WTC11 (cell line): ENCODE measurements around the gene DENND4A.

Source experiments
- ELF4 ChIP-seq: sonication (generic); formaldehyde crosslinking; IDR thresholded peaks from 2 replicates; pipeline ENCODE4 v1.8.1; 2022; ENCODE audit warnings: low read depth, mild to moderate bottlenecking, moderate library complexity, missing genetic modification reagents
- ESRRA ChIP-seq: sonication (generic); formaldehyde crosslinking; IDR thresholded peaks from 2 replicates; pipeline ENCODE4 v1.8.1; 2022; ENCODE audit warnings: mild to moderate bottlenecking, missing genetic modification reagents, borderline replicate concordance
- FOXP1 ChIP-seq: sonication (generic); formaldehyde crosslinking; IDR thresholded peaks from 2 replicates; pipeline ENCODE4 v1.8.0; 2022; ENCODE audit warnings: missing genetic modification reagents, mild to moderate bottlenecking, moderate library complexity, borderline replicate concordance
- TEAD1 ChIP-seq: sonication (generic); formaldehyde crosslinking; IDR thresholded peaks from 2 replicates; pipeline ENCODE4 v1.8.0; 2022; ENCODE audit warnings: mild to moderate bottlenecking, missing genetic modification reagents
- TF ChIP-seq, protein P1 (sequence below): fragments of 200-600 bp; IDR thresholded peaks from 2 replicates; pipeline ENCODE4 v1.8.0; 2022; ENCODE audit warnings: antibody characterized with exemption
- TF ChIP-seq, protein P2 (sequence below): fragments of 250-450 bp; sonication (Bioruptor Pico); conservative IDR thresholded peaks from 2 replicates; pipeline ENCODE4 v1.9.0; 2021; ENCODE audit warnings: mild to moderate bottlenecking
- TF ChIP-seq, protein P3 (sequence below): sonication (generic); formaldehyde crosslinking; IDR thresholded peaks from 2 replicates; pipeline ENCODE4 v1.8.0; 2022; ENCODE audit warnings: mild to moderate bottlenecking, missing genetic modification reagents

DNA sequence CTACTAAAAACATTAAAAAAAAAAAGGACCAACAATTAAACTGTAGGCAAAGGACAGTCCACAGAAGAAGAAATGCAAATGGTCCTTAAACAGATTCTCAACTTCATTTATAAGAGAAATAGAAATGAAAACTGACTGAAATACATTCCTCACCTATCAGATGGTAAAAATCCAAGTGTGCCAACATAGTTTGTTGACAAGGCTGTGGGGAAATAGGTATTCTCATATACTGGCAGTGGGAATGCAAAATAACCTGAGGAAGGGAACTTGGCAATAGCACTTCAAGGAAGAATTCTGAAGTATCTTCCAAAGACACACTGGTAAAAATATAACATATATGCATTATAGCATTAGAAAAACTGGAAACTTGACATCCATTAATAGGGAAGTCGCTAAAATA, 116.5 kb downstream of the DENND4A start:
- TF ChIP-seq, protein P1, sequence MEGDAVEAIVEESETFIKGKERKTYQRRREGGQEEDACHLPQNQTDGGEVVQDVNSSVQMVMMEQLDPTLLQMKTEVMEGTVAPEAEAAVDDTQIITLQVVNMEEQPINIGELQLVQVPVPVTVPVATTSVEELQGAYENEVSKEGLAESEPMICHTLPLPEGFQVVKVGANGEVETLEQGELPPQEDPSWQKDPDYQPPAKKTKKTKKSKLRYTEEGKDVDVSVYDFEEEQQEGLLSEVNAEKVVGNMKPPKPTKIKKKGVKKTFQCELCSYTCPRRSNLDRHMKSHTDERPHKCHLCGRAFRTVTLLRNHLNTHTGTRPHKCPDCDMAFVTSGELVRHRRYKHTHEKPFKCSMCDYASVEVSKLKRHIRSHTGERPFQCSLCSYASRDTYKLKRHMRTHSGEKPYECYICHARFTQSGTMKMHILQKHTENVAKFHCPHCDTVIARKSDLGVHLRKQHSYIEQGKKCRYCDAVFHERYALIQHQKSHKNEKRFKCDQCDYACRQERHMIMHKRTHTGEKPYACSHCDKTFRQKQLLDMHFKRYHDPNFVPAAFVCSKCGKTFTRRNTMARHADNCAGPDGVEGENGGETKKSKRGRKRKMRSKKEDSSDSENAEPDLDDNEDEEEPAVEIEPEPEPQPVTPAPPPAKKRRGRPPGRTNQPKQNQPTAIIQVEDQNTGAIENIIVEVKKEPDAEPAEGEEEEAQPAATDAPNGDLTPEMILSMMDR: no peak
- TF ChIP-seq ESRRA (no peak), FOXP1 (CRISPR knock-in tag) (no peak), ELF4 (CRISPR knock-in tag) (no peak), TEAD1 (CRISPR knock-in tag) (no peak)
- TF ChIP-seq, protein P2, sequence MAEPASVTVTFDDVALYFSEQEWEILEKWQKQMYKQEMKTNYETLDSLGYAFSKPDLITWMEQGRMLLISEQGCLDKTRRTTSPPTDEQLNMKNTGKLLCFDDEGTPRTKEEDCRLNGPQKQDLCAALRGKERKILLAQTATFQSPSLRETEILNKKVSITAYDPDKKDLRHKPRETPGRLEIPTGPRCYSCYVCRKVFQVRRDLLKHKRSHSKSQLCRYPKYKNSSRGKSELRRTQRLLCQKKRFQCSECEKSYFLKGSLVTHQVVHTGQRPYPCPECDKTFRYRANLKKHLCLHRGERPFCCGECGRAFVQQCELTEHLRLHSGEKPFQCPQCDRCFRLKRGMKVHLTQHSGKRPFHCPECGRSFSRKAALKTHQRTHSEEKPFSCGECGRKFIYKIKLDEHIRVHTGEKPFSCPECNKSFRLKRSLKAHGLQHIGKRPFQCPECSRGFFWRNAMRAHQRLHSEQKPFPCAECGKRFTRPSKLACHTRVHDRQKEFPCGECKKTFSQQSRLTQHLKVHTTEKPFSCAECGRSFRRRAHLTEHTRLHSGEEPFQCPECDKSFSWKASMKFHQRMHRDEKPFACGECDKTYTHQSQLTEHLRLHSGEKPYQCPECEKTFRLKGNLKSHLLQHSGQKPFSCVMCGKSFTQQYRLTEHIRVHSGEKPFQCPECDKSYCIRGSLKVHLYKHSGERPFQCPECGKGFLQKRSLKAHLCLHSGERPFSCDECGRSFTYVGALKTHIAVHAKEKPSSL (CRISPR knock-in tag): no peak
- TF ChIP-seq, protein P3, sequence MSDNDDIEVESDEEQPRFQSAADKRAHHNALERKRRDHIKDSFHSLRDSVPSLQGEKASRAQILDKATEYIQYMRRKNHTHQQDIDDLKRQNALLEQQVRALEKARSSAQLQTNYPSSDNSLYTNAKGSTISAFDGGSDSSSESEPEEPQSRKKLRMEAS (CRISPR knock-in tag): no peak
